Endothelial cell of umbilical vein (primary cell): ENCODE results near the gene PKDCC.

ENCODE experiments used
- EZH2 ChIP-seq: IDR thresholded peaks from 2 replicates; pipeline ENCODE4 v1.6.1; 2012; ENCODE audit warnings: borderline replicate concordance, low read depth, mild to moderate bottlenecking, moderate library complexity, low read length, inconsistent platforms; ENCODE audit not compliant: severe bottlenecking
- FOS ChIP-seq: IDR thresholded peaks from 2 replicates; pipeline ENCODE4 v1.6.1; 2011; ENCODE audit warnings: mild to moderate bottlenecking, low read length, moderate library complexity, borderline replicate concordance; ENCODE audit not compliant: insufficient read depth
- JUN ChIP-seq: IDR thresholded peaks from 2 replicates; pipeline ENCODE4 v1.6.1; 2011; ENCODE audit warnings: borderline replicate concordance, low read depth; ENCODE audit not compliant: insufficient read length, insufficient read depth
- MYC ChIP-seq: IDR thresholded peaks from one replicate; pipeline ENCODE4 v1.6.1; 2011; ENCODE audit warnings: mild to moderate bottlenecking, low read depth, low read length
- POLR2A ChIP-seq: IDR thresholded peaks from 2 replicates; pipeline ENCODE4 v1.6.1; 2012; ENCODE audit warnings: low read depth, mild to moderate bottlenecking, control low read depth, low read length
- POLR2AphosphoS5 ChIP-seq: IDR thresholded peaks from 2 replicates; pipeline ENCODE4 v1.6.1; 2012; ENCODE audit warnings: low read depth, mild to moderate bottlenecking, control low read depth, low read length, moderate library complexity; ENCODE audit not compliant: insufficient read depth
- TF ChIP-seq, protein P1 (sequence below), 2 donors: IDR thresholded peaks; 1 replicate in 1 of 2; 2 replicates in 1 of 2; pipeline ENCODE4 v1.5.1; 2011; ENCODE audit warnings: low read length in 2 of 2, mild to moderate bottlenecking in 2 of 2, moderate library complexity in 2 of 2, control low read depth in 1 of 2, inconsistent platforms in 1 of 2, low read depth in 1 of 2; ENCODE audit not compliant: insufficient read depth in 1 of 2; ENCODE audit errors: extremely low read depth in 1 of 2
- TF ChIP-seq, protein P2 (sequence below): IDR thresholded peaks from 2 replicates; pipeline ENCODE4 v1.6.1; 2011; ENCODE audit not compliant: insufficient read depth, insufficient read length

DNA sequence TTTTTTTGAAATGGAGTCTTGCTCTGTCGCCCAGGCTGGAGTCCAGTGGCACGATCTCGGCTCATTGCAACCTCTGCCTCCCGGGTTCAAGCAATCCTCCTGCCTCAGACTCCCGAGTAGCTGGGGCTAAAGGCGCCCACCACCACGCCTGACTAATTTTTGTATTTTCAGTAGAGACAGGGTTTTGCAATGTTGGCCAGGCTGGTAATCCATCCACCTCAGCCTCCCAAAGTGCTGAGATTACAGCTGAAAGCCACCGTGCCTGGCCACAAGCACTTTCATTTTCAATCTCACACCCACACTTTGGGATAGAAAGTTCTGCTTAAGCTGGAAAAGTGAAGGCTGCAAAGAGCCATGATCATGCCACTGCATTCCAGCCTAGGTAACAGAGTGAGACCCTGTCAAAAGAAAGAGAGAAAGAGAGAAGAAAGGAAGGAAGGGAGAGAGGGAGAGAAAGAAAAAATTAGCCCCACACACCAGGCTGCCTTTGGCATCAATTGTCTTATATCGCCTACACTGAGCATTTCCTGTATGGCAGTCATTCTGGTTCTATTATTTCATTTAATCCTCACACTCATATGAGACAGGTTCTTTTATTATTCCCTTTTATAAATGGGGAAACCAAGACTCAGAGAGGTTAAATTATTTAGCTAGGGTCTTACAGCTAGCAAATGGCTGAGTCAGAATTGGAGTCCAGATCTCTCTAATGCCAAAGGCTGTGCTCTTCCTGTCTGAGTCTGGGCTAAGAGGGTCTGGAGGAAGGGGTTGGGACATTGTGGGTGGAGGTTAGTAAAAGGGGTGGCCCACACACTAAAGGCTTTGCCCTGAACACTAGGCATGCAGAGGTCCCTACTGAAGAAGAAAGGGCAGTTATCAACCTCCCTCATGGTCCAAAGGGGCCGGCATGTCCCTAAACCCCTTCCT, 37.9 kb upstream of the PKDCC start:
- TF ChIP-seq, protein P1, sequence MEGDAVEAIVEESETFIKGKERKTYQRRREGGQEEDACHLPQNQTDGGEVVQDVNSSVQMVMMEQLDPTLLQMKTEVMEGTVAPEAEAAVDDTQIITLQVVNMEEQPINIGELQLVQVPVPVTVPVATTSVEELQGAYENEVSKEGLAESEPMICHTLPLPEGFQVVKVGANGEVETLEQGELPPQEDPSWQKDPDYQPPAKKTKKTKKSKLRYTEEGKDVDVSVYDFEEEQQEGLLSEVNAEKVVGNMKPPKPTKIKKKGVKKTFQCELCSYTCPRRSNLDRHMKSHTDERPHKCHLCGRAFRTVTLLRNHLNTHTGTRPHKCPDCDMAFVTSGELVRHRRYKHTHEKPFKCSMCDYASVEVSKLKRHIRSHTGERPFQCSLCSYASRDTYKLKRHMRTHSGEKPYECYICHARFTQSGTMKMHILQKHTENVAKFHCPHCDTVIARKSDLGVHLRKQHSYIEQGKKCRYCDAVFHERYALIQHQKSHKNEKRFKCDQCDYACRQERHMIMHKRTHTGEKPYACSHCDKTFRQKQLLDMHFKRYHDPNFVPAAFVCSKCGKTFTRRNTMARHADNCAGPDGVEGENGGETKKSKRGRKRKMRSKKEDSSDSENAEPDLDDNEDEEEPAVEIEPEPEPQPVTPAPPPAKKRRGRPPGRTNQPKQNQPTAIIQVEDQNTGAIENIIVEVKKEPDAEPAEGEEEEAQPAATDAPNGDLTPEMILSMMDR (IDR thresholded peaks at IDR 0.05; ENCODE audit: extremely low read depth in 1 of 2, insufficient read depth in 1 of 2, low read depth in 1 of 2, low read length in 2 of 2) = no peak
- TF ChIP-seq POLR2AphosphoS5 (no peak), POLR2A (no peak), FOS (no peak), EZH2 (no peak), JUN (no peak), MYC (no peak)
- TF ChIP-seq, protein P2, sequence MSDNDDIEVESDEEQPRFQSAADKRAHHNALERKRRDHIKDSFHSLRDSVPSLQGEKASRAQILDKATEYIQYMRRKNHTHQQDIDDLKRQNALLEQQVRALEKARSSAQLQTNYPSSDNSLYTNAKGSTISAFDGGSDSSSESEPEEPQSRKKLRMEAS = no peak
